Measurements from ENCODE around the gene KCNJ6.

KCNJ6 gene

DNA sequence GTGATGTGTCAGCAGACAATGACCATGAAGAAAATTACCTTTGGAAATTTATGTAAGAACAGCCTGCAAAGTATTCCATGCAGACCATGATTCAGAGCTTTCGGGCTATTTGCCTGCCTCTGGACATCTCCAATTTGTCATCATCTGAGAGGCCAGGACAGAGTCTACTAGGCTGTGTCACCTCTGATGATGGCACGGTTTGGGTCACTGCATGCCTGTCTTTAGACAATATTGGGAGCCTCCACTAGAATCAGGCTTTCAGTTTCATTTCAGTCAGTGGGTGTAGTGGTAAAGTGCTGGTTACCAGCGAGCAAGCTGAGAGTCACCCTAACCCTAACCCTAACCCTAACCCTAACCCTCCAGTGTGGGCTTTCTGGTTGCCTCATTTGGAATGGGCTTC is 80.8 kb downstream of the KCNJ6 start:
- no peak for TF ChIP-seq ZNF384 (IDR thresholded peaks at IDR 0.05)
- TF ChIP-seq LEF1 (IDR thresholded peaks at IDR 0.05; ENCODE audit: borderline replicate concordance) = no peak
- no peak for TF ChIP-seq L3MBTL2 (conservative IDR thresholded peaks at IDR 0.05)
- no peak for TF ChIP-seq FOXM1 (IDR thresholded peaks at IDR 0.05; ENCODE audit: borderline replicate concordance)
- TF ChIP-seq SP1 (IDR thresholded peaks at IDR 0.05) = no peak
- no peak for TF ChIP-seq PKNOX1 (IDR thresholded peaks at IDR 0.05)
- TF ChIP-seq NFRKB (IDR thresholded peaks at IDR 0.05) = no peak
- no peak for TF ChIP-seq FOXA1 (IDR thresholded peaks at IDR 0.05)
- no peak for DNase-seq (ENCODE audit: extremely low spot score)
- CTCF ChIA-PET = no interaction called here
- POLR2A ChIA-PET = no interaction called here

DNA sequence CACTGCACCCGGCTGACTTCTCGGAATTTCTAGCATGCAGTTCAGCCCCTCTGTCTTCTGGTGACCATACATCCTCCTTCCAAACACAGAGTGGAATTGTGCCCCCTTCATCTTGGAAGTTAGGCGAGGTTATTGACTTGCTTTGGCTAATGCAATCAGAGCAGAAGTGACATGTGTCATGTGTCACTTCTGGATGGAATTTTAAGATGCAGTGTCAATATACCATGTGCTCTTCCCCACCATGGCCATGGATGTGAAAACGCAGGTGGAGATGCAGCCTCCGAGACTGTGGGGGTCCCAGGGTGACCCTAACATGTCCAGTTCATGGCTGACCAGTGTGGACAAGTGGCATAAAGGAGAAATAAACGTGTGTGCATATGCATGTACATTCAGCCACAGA is 83.0 kb downstream of the KCNJ6 start:
- ChIA-PET CTCF (interaction anchor here (0.5 kb wide), 1 partner anchor 121 kb away, joined by 3 read pairs; no protein-coding TSS in a partner anchor), POLR2A (no interaction called here)
- no peak for TF ChIP-seq FOXA1 (IDR thresholded peaks at IDR 0.05)
- TF ChIP-seq SUZ12 (IDR thresholded peaks at IDR 0.05) = no peak
- TF ChIP-seq NFRKB (IDR thresholded peaks at IDR 0.05) = no peak
- no peak for DNase-seq (ENCODE audit: extremely low spot score)

DNA sequence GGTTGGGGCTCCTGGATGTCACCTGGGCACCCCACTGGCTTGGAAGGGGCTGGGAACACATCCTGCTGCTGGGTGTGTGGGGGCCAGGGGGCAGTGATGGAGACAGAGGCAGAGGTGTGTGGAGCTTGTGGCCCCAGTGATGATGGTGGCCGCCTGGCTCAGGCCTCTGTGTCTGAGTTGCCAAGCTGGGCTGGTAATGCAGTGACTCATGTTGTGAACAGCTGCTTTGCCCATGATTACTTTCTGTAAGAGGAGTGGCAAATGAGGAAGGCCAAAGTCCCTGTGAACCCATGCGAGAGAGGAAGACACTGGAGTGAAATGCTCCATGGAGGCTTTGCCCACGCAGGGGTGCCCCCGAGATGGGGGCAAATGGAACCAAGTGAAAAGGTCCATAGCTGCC is 86.8 kb downstream of the KCNJ6 start:
- CTCF ChIA-PET = no interaction called here
- POLR2A ChIA-PET = no interaction called here
- TF ChIP-seq LEF1 (IDR thresholded peaks at IDR 0.05; ENCODE audit: borderline replicate concordance) (no peak), BHLHE40 (IDR thresholded peaks at IDR 0.05; ENCODE audit: borderline replicate concordance) (no peak), SP1 (IDR thresholded peaks at IDR 0.05) (no peak), FOXM1 (IDR thresholded peaks at IDR 0.05; ENCODE audit: borderline replicate concordance) (no peak), ZNF384 (IDR thresholded peaks at IDR 0.05) (no peak), L3MBTL2 (conservative IDR thresholded peaks at IDR 0.05) (no peak), ARNT (IDR thresholded peaks at IDR 0.05) (no peak), CTBP1 (IDR thresholded peaks at IDR 0.05; ENCODE audit: borderline replicate concordance) (no peak), NFRKB (IDR thresholded peaks at IDR 0.05) (no peak)
- DNase-seq (ENCODE audit: extremely low spot score) = no peak

DNA sequence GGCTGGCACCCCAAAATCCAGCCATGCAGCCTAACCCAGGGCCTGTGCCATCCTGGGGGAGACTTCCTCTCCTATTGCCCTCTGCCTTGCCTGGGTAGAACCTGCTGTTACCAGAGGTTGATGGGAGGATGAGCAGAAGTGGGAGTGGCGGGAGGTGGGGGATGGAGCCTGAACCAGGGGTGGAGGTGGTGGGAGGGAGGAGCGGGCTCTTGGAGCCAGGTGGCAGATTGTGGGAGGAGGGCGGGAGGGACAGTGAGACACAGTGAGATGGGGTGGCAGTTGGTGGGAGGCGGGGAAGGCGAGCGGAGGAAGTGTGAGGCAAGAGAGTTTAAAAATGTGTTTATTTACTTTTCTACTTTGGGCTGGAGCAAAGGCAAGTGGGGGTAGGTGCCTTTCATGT is 87.3 kb downstream of the KCNJ6 start:
- DNase-seq (ENCODE audit: extremely low spot score) = no peak
- ChIA-PET CTCF (no interaction called here), POLR2A (no interaction called here)
- TF ChIP-seq LEF1 (IDR thresholded peaks at IDR 0.05; ENCODE audit: borderline replicate concordance) (no peak), FOXK2 (IDR thresholded peaks at IDR 0.05) (no peak), SUZ12 (IDR thresholded peaks at IDR 0.05) (no peak), PKNOX1 (IDR thresholded peaks at IDR 0.05) (no peak), L3MBTL2 (conservative IDR thresholded peaks at IDR 0.05) (no peak), ELF4 (IDR thresholded peaks at IDR 0.05) (no peak), FOXM1 (IDR thresholded peaks at IDR 0.05; ENCODE audit: borderline replicate concordance) (no peak), NFRKB (IDR thresholded peaks at IDR 0.05) (no peak), TARDBP (IDR thresholded peaks at IDR 0.05) (no peak)

DNA sequence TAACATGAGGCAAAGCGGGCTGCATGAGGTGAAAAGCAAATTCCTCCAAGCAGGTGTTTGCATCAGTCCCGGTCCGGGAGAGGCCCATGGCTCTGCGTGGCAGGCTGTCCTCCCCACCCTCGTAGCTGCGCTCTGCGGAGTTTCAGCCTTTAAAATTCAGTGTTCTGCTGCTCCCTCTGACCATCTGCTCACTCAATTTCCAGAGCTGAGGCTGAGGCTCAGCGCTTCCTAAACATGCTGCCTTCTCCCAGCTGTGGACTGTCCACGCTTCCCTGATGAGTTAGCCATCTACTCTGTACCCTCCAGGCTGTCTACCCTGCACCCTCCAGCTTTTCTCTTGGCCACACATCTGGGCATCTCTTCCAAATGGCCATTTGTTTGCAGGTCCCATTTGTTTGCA is 87.7 kb downstream of the KCNJ6 start:
- ChIA-PET CTCF (no interaction called here), POLR2A (no interaction called here)
- DNase-seq (ENCODE audit: extremely low spot score) = no peak

DNA sequence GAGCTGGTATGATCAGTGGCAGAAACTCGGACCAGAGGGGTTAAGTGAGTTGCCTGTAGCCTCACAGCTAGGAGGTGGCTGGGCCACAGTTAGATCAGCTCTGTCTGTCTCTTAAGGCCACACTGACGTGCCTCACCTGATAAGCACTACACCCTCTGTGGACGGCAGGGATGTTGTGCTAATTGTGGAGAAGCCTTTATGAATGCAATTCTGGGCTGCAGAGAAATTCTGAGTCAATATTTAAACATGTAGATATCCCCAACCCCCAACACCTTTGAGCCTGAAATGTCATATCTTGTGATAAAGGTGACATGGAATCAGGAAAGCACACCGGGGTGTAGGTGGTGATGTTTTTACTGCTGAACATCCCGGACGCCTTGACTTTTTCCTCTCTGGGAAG is 88.3 kb downstream of the KCNJ6 start:
- no peak for DNase-seq (ENCODE audit: extremely low spot score)
- CTCF ChIA-PET = no interaction called here
- POLR2A ChIA-PET = no interaction called here
- TF ChIP-seq ZNF384 (IDR thresholded peaks at IDR 0.05) = no peak
- TF ChIP-seq NFRKB (IDR thresholded peaks at IDR 0.05) = no peak
- TF ChIP-seq ARNT (IDR thresholded peaks at IDR 0.05) = no peak
- TF ChIP-seq SUZ12 (IDR thresholded peaks at IDR 0.05) = no peak
- no peak for TF ChIP-seq FOXK2 (IDR thresholded peaks at IDR 0.05)
- no peak for TF ChIP-seq CTBP1 (IDR thresholded peaks at IDR 0.05; ENCODE audit: borderline replicate concordance)
- no peak for TF ChIP-seq BHLHE40 (IDR thresholded peaks at IDR 0.05; ENCODE audit: borderline replicate concordance)

More for the DNA sequence above, 87.7 kb downstream of the KCNJ6 start:
- TF ChIP-seq LEF1 (IDR thresholded peaks at IDR 0.05; ENCODE audit: borderline replicate concordance) = no peak
- no peak for TF ChIP-seq NFRKB (IDR thresholded peaks at IDR 0.05)
- TF ChIP-seq FOXA1 (IDR thresholded peaks at IDR 0.05) = no peak
- TF ChIP-seq ARNT (IDR thresholded peaks at IDR 0.05) = no peak
- no peak for TF ChIP-seq L3MBTL2 (conservative IDR thresholded peaks at IDR 0.05)
- TF ChIP-seq CTBP1 (IDR thresholded peaks at IDR 0.05; ENCODE audit: borderline replicate concordance) = no peak
- no peak for TF ChIP-seq ZNF384 (IDR thresholded peaks at IDR 0.05)
- no peak for TF ChIP-seq TARDBP (IDR thresholded peaks at IDR 0.05)
- no peak for TF ChIP-seq BHLHE40 (IDR thresholded peaks at IDR 0.05; ENCODE audit: borderline replicate concordance)
- no peak for TF ChIP-seq ELF4 (IDR thresholded peaks at IDR 0.05)
- TF ChIP-seq HDGF (IDR thresholded peaks at IDR 0.05; ENCODE audit: borderline replicate concordance) = no peak
- no peak for TF ChIP-seq SP1 (IDR thresholded peaks at IDR 0.05)
- no peak for TF ChIP-seq FOXM1 (IDR thresholded peaks at IDR 0.05; ENCODE audit: borderline replicate concordance)
- no peak for TF ChIP-seq FOXK2 (IDR thresholded peaks at IDR 0.05)
- no peak for TF ChIP-seq PKNOX1 (IDR thresholded peaks at IDR 0.05)
- TF ChIP-seq SUZ12 (IDR thresholded peaks at IDR 0.05) = no peak

GRCh38 chr21:37821786-37822450 is 94.3 kb downstream of the KCNJ6 start:
- DNase-seq (ENCODE audit: extremely low spot score) = no peak
- ChIA-PET POLR2A (no interaction called here), CTCF (no interaction called here)
- no peak for TF ChIP-seq ELF4 (IDR thresholded peaks at IDR 0.05)
- no peak for TF ChIP-seq FOXK2 (IDR thresholded peaks at IDR 0.05)
- no peak for TF ChIP-seq PKNOX1 (IDR thresholded peaks at IDR 0.05)
- TF ChIP-seq SP1 (IDR thresholded peaks at IDR 0.05) = no peak
- no peak for TF ChIP-seq BHLHE40 (IDR thresholded peaks at IDR 0.05; ENCODE audit: borderline replicate concordance)
- TF ChIP-seq ZNF384 (IDR thresholded peaks at IDR 0.05) = no peak
- no peak for TF ChIP-seq FOXA1 (IDR thresholded peaks at IDR 0.05)
- no peak for TF ChIP-seq NFRKB (IDR thresholded peaks at IDR 0.05)
- no peak for TF ChIP-seq CTBP1 (IDR thresholded peaks at IDR 0.05; ENCODE audit: borderline replicate concordance)
- TF ChIP-seq SUZ12 (IDR thresholded peaks at IDR 0.05) = no peak
- no peak for TF ChIP-seq TARDBP (IDR thresholded peaks at IDR 0.05)
- no peak for TF ChIP-seq ARNT (IDR thresholded peaks at IDR 0.05)
- no peak for TF ChIP-seq FOXM1 (IDR thresholded peaks at IDR 0.05; ENCODE audit: borderline replicate concordance)
- TF ChIP-seq HDGF (IDR thresholded peaks at IDR 0.05; ENCODE audit: borderline replicate concordance) = no peak
- TF ChIP-seq LEF1 (IDR thresholded peaks at IDR 0.05; ENCODE audit: borderline replicate concordance) = no peak
- TF ChIP-seq L3MBTL2 (conservative IDR thresholded peaks at IDR 0.05) = no peak

Data from HEK293T (cell line).